Suprapubic skin (tissue), 4 donors: ENCODE data around the gene CEP85L. TPM values are rescaled to one million over a fixed set of nuclear protein-coding genes. Genes with fewer than 3 reads are reported as not detected.

ENCODE experiments used
- DNase-seq, 2 donors: peaks; one replicate each; pipeline ENCODE4 v3.0.0-alpha.2; 2019; ENCODE audit warnings: low spot score in 2 of 2
- H3K27ac ChIP-seq: fragments of 200-600 bp; sonication (generic); one replicate; pipeline ENCODE4 v1.5.1; 2019
- H3K27me3 ChIP-seq: fragments of 200-600 bp; sonication (generic); one replicate; pipeline ENCODE4 v1.5.1; 2019
- H3K36me3 ChIP-seq: fragments of 200-600 bp; sonication (generic); one replicate; pipeline ENCODE4 v1.5.1; 2019
- H3K4me1 ChIP-seq: fragments of 200-600 bp; sonication (generic); one replicate; pipeline ENCODE4 v1.5.1; 2019
- H3K4me3 ChIP-seq: fragments of 200-600 bp; sonication (generic); one replicate; pipeline ENCODE4 v1.5.1; 2019; ENCODE audit warnings: mild to moderate bottlenecking
- H3K9me3 ChIP-seq: fragments of 200-600 bp; sonication (generic); one replicate; pipeline ENCODE4 v1.5.1; 2019
- CTCF ChIP-seq, 2 donors: fragments of 200-600 bp in 1 of 2; fragments of 450-650 bp in 1 of 2; sonication (generic) in 1 of 2; IDR thresholded peaks; one replicate each; pipeline ENCODE4 v1.5.1; 2016 to 2019; ENCODE audit warnings: antibody characterized with exemption in 2 of 2, mild to moderate bottlenecking in 1 of 2, moderate library complexity in 1 of 2
- EP300 ChIP-seq: sonication (generic); formaldehyde crosslinking; IDR thresholded peaks from one replicate; pipeline ENCODE4 v1.6.1; 2017; ENCODE audit warnings: antibody characterized with exemption
- POLR2A ChIP-seq, 2 donors: fragments of 450-650 bp; IDR thresholded peaks; one replicate each; pipeline ENCODE4 v1.6.1; 2017; ENCODE audit warnings: antibody characterized with exemption in 2 of 2, mild to moderate bottlenecking in 2 of 2, moderate library complexity in 2 of 2
- POLR2AphosphoS5 ChIP-seq, 3 donors: sonication (generic); formaldehyde crosslinking; IDR thresholded peaks; one replicate each; pipeline ENCODE4 v1.6.1; 2017; ENCODE audit warnings: antibody characterized with exemption in 3 of 3
- WGBS: methylation state at CpG from one replicate; pipeline ENCODE4 v1.1.5; 2018; 5-methylcytosine and 5-hydroxymethylcytosine counted together
- total RNA-seq, 4 donors: library from RNA; depleted of rRNA; stranded (reverse); fragments of >200 nt; gene quantifications; one replicate each; pipeline ENCODE4 v1.1.0, GENCODE V29; 2016

The CEP85L gene
- total RNA-seq, 4 donors from 2014 or later: 4.7 to 9.5 (median 5.3) TPM

- Histone ChIP-seq H3K9me3 (no peaks in the 10 kb centered on the region), H3K27ac (no peak overlapping the region), H3K27me3 (no peaks in the 10 kb centered on the region), H3K4me3 (no peak overlapping the region), H3K36me3 (peaks cover 14% of the 10 kb centered on the region), H3K4me1 (no peaks in the 10 kb centered on the region)
- TF ChIP-seq EP300 (no peak), POLR2AphosphoS5 (IDR thresholded peaks at IDR 0.05) (no peak), POLR2A (IDR thresholded peaks at IDR 0.05) (no peak), CTCF (IDR thresholded peaks at IDR 0.05) (no peak)
- no peak for DNase-seq
Measured at GRCh38 chr6:118467181-118467580, 184.2 kb downstream of the CEP85L start.

- TF ChIP-seq EP300 (no peak), POLR2AphosphoS5 (IDR thresholded peaks at IDR 0.05) (no peak), CTCF (IDR thresholded peaks at IDR 0.05) (no peak), POLR2A (IDR thresholded peaks at IDR 0.05) (no peak)
- no peaks in the 10 kb centered on the region for H3K4me1 ChIP-seq
- 96% methylated on average over 2 of the region's 2 CpGs for WGBS
Measured at GRCh38 chr6:118464620-118465019, 186.8 kb downstream of the CEP85L start.

GRCh38 chr6:118460958-118461470, 190.4 kb downstream of the CEP85L start:
- Histone ChIP-seq H3K4me3 (no peak overlapping the region), H3K36me3 (peaks cover 3% of the 10 kb centered on the region), H3K27me3 (no peaks in the 10 kb centered on the region), H3K9me3 (no peaks in the 10 kb centered on the region), H3K4me1 (no peaks in the 10 kb centered on the region), H3K27ac (no peak overlapping the region)
- no peak for DNase-seq
- WGBS: 91% methylated on average over 2 of the region's 2 CpGs
- TF ChIP-seq POLR2AphosphoS5 (IDR thresholded peaks at IDR 0.05) (no peak), CTCF (IDR thresholded peaks at IDR 0.05) (no peak), POLR2A (IDR thresholded peaks at IDR 0.05) (no peak), EP300 (no peak)

More at GRCh38 chr6:118464620-118465019, 186.8 kb downstream of the CEP85L start:
- DNase-seq: no peak
- Histone ChIP-seq H3K4me3 (no peak overlapping the region), H3K9me3 (no peaks in the 10 kb centered on the region), H3K27me3 (no peaks in the 10 kb centered on the region), H3K27ac (no peak overlapping the region), H3K36me3 (peaks cover 14% of the 10 kb centered on the region)

- H3K4me1 ChIP-seq: no peaks in the 10 kb centered on the region
- TF ChIP-seq POLR2AphosphoS5 (IDR thresholded peaks at IDR 0.05) (no peak), EP300 (no peak), POLR2A (IDR thresholded peaks at IDR 0.05) (no peak), CTCF (IDR thresholded peaks at IDR 0.05) (no peak)
- no peak overlapping the region for H3K27ac ChIP-seq
- H3K4me3 ChIP-seq: no peak overlapping the region
- H3K27me3 ChIP-seq: no peaks in the 10 kb centered on the region
- no peak for DNase-seq
- H3K36me3 ChIP-seq: no peaks in the 10 kb centered on the region
- 61% methylated on average over 1 of the region's 1 CpG for WGBS
- peaks cover 9% of the 10 kb centered on the region for H3K9me3 ChIP-seq
Measured at GRCh38 chr6:118456982-118457381, 194.4 kb downstream of the CEP85L start.

- Histone ChIP-seq H3K27me3 (no peaks in the 10 kb centered on the region), H3K27ac (no peak overlapping the region), H3K9me3 (peaks cover 25% of the 10 kb centered on the region), H3K4me3 (no peak overlapping the region), H3K36me3 (no peaks in the 10 kb centered on the region), H3K4me1 (no peaks in the 10 kb centered on the region)
- no peak for DNase-seq
- TF ChIP-seq POLR2AphosphoS5 (IDR thresholded peaks at IDR 0.05) (no peak), EP300 (no peak), POLR2A (IDR thresholded peaks at IDR 0.05) (no peak), CTCF (IDR thresholded peaks at IDR 0.05) (no peak)
Measured at GRCh38 chr6:118451839-118452238, 199.6 kb downstream of the CEP85L start.
